DMS114 treated with DMSO at 0.1 percent for 48 hours (cell line): ENCODE results near the gene KRT7.
"Not testable (repeated sequence)": the region's sequence is repeated elsewhere in the genome, so short reads cannot be mapped to it uniquely, and the experiment has no call there.

ENCODE experiments used
- DNase-seq: peaks from one replicate; lab custom pipeline; 2025; ENCODE audit not compliant: unreplicated experiment; lab: John Stamatoyannopoulos, UW

Gene KRT7

GRCh38 chr12:52254965-52255751 is 22.1 kb downstream of the KRT7 start:
- no peak for DNase-seq

- no peak for DNase-seq
Measured at GRCh38 chr12:52255926-52256583, 23.0 kb downstream of the KRT7 start.

GRCh38 chr12:52256584-52256935 is 23.5 kb downstream of the KRT7 start:
- DNase-seq = no peak

GRCh38 chr12:52257074-52257551 is 24.1 kb downstream of the KRT7 start:
- no peak for DNase-seq

- not testable (repeated sequence) for DNase-seq
Measured at GRCh38 chr12:52257922-52258321, 24.9 kb downstream of the KRT7 start.

- no peak for DNase-seq
Measured at GRCh38 chr12:52258335-52258901, 25.4 kb downstream of the KRT7 start.

- no peak for DNase-seq
Measured at GRCh38 chr12:52259657-52260243, 26.7 kb downstream of the KRT7 start.

GRCh38 chr12:52260361-52261207 is 27.5 kb downstream of the KRT7 start:
- no peak for DNase-seq

- DNase-seq = no peak
Measured at GRCh38 chr12:52261208-52261484, 28.1 kb downstream of the KRT7 start.

GRCh38 chr12:52262286-52262685 is 29.2 kb downstream of the KRT7 start:
- DNase-seq = no peak

- no peak for DNase-seq
Measured at GRCh38 chr12:52263761-52264434, 30.9 kb downstream of the KRT7 start.

GRCh38 chr12:52264435-52264825 is 31.4 kb downstream of the KRT7 start:
- DNase-seq = no peak

GRCh38 chr12:52266514-52266913 is 33.5 kb downstream of the KRT7 start:
- no peak for DNase-seq

- DNase-seq = no peak
Measured at GRCh38 chr12:52267266-52267665, 34.2 kb downstream of the KRT7 start.

- no peak for DNase-seq
Measured at GRCh38 chr12:52267699-52268098, 34.7 kb downstream of the KRT7 start.

GRCh38 chr12:52268212-52268611 is 35.2 kb downstream of the KRT7 start:
- no peak for DNase-seq

GRCh38 chr12:52270541-52271070 is 37.6 kb downstream of the KRT7 start:
- DNase-seq = no peak

- DNase-seq = no peak
Measured at GRCh38 chr12:52271158-52271557, 38.1 kb downstream of the KRT7 start.

- DNase-seq = no peak
Measured at GRCh38 chr12:52274521-52275120, 41.6 kb downstream of the KRT7 start, which contains the start of gene KRT86. Gene KRT86, plus strand, starts transcription at chr12:52274645. Its CDS starts 27,272 bp downstream, at chr12:52301917.

- no peak for DNase-seq
Measured at GRCh38 chr12:52275686-52276085, 42.6 kb downstream of the KRT7 start.
